ENCODE results near the gene CCDC154.

CCDC154 gene

GRCh38 chr16:1436731-1437355, 7.5 kb downstream of the CCDC154 start:
- no peak overlapping the region for H3K4me3 ChIP-seq (ENCODE audit: severe bottlenecking)
- no peaks in the 10 kb centered on the region for H3K4me1 ChIP-seq (ENCODE audit: insufficient read depth, poor library complexity, severe bottlenecking)
- no peak for ATAC-seq (ENCODE audit: low read depth)
- H3K27me3 ChIP-seq (ENCODE audit: insufficient read depth, poor library complexity, severe bottlenecking) = no peaks in the 10 kb centered on the region
- TF ChIP-seq CTCF (IDR thresholded peaks at IDR 0.05; ENCODE audit: poor library complexity, severe bottlenecking) = no peak
- no peak for DNase-seq (ENCODE audit: low spot score)
- H3K27ac ChIP-seq (ENCODE audit: poor library complexity, severe bottlenecking) = no peak overlapping the region
- H3K36me3 ChIP-seq (ENCODE audit: low read depth) = no peaks in the 10 kb centered on the region
- no peaks in the 10 kb centered on the region for H3K9me3 ChIP-seq (ENCODE audit: severe bottlenecking)

- Histone ChIP-seq H3K4me3 (ENCODE audit: severe bottlenecking) (no peak overlapping the region), H3K9me3 (ENCODE audit: severe bottlenecking) (no peaks in the 10 kb centered on the region), H3K27me3 (ENCODE audit: insufficient read depth, poor library complexity, severe bottlenecking) (no peaks in the 10 kb centered on the region), H3K27ac (ENCODE audit: poor library complexity, severe bottlenecking) (no peak overlapping the region), H3K4me1 (ENCODE audit: insufficient read depth, poor library complexity, severe bottlenecking) (no peaks in the 10 kb centered on the region), H3K36me3 (ENCODE audit: low read depth) (no peaks in the 10 kb centered on the region)
- ATAC-seq (ENCODE audit: low read depth) (no peak), DNase-seq (ENCODE audit: low spot score) (no peak)
- no peak for TF ChIP-seq CTCF (IDR thresholded peaks at IDR 0.05; ENCODE audit: poor library complexity, severe bottlenecking)
Observed at GRCh38 chr16:1435921-1436697, 8.2 kb downstream of the CCDC154 start.

GRCh38 chr16:1434644-1435592, 9.4 kb downstream of the CCDC154 start:
- Histone ChIP-seq H3K9me3 (ENCODE audit: severe bottlenecking) (no peaks in the 10 kb centered on the region), H3K36me3 (ENCODE audit: low read depth) (no peaks in the 10 kb centered on the region), H3K4me3 (ENCODE audit: severe bottlenecking) (no peak overlapping the region), H3K4me1 (ENCODE audit: insufficient read depth, poor library complexity, severe bottlenecking) (no peaks in the 10 kb centered on the region), H3K27ac (ENCODE audit: poor library complexity, severe bottlenecking) (no peak overlapping the region), H3K27me3 (ENCODE audit: insufficient read depth, poor library complexity, severe bottlenecking) (no peaks in the 10 kb centered on the region)
- DNase-seq (ENCODE audit: low spot score) (no peak), ATAC-seq (ENCODE audit: low read depth) (no peak)
- no peak for TF ChIP-seq CTCF (IDR thresholded peaks at IDR 0.05; ENCODE audit: poor library complexity, severe bottlenecking)

GRCh38 chr16:1433756-1434155, 10.6 kb downstream of the CCDC154 start:
- Histone ChIP-seq H3K27ac (ENCODE audit: poor library complexity, severe bottlenecking) (no peak overlapping the region), H3K36me3 (ENCODE audit: low read depth) (no peaks in the 10 kb centered on the region), H3K9me3 (ENCODE audit: severe bottlenecking) (no peaks in the 10 kb centered on the region), H3K4me3 (ENCODE audit: severe bottlenecking) (no peak overlapping the region), H3K27me3 (ENCODE audit: insufficient read depth, poor library complexity, severe bottlenecking) (no peaks in the 10 kb centered on the region), H3K4me1 (ENCODE audit: insufficient read depth, poor library complexity, severe bottlenecking) (no peaks in the 10 kb centered on the region)
- TF ChIP-seq CTCF (IDR thresholded peaks at IDR 0.05; ENCODE audit: poor library complexity, severe bottlenecking) = no peak
- DNase-seq (ENCODE audit: low spot score) (no peak), ATAC-seq (ENCODE audit: low read depth) (no peak)
